GF-D8 (cell line): ENCODE data around the gene RPL3.

Source experiments
- DNase-seq: peaks from one replicate; lab custom pipeline; 2025; lab: John Stamatoyannopoulos, UW

Gene RPL3

GRCh38 chr22:39317084-39317774 lies 2.2 kb downstream of the RPL3 start:
- peak; percentile 35 for DNase-seq

DNA sequence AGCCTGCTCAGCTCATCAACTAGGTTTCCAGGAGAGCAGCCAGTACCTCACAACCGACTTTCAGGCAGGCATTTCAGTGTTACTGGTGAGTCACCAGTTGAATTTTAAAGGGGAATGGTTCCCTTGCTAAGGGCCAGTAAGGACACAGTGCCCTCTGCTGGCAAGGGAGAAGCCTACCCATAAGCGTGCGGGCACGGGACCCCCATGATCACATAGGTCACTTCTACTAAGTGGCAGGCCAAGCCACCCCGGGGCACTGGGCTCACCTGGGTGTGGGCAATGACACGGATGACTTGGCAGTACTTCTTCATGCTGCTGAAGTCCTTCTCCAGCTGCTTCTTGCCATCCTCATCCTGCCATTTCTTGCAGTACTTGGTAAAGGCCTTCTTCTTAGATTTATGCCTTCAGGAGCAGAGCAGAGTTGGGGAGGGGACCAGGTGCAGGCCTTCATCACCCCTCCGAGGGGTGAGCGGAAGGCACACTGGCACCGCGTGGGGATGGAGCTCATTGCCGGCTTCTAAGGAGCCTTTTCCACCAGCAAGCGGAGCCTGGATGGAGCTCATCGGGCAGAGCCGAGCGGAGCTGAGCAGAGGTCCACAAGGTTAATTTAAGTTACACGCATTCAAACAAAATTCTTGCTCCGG lies 2.9 kb downstream of the RPL3 start:
- no peak for DNase-seq

- DNase-seq = no peak
Measured at GRCh38 chr22:39315389-39315788, 4.0 kb downstream of the RPL3 start.

DNA sequence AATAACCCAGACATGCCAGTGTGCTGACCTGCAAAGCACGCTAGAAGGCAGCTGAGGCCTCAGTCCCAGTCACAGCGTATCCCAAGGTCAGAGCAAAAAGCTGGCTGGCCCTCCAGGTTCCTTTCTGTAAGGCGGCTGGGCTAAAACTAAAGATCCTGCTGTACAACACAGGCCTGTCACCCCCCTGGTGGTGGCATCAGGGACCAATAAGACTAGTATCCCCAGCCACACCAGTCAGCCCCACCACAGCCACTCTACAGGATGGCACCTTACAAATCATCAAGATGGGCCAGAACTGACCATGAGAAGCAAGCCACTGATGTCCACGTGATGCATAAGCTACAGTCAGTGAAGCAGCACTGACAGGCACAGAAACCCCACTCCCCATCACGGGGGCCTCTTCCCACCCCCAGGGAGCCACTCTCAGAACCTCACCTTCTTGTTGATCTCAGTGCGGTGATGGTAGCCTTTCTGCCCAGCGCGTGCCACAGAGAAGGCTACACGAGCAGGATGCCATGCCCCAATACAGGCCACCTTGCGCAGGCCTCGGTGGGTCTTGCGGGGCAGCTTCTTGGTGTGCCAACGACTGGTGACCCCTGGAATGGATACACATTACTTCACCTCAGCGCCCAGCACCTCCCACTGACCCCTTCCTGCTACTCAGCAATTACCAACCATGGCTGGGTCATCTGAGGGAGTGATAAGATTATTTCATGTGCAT lies 5.0 kb downstream of the RPL3 start:
- DNase-seq = no peak

DNA sequence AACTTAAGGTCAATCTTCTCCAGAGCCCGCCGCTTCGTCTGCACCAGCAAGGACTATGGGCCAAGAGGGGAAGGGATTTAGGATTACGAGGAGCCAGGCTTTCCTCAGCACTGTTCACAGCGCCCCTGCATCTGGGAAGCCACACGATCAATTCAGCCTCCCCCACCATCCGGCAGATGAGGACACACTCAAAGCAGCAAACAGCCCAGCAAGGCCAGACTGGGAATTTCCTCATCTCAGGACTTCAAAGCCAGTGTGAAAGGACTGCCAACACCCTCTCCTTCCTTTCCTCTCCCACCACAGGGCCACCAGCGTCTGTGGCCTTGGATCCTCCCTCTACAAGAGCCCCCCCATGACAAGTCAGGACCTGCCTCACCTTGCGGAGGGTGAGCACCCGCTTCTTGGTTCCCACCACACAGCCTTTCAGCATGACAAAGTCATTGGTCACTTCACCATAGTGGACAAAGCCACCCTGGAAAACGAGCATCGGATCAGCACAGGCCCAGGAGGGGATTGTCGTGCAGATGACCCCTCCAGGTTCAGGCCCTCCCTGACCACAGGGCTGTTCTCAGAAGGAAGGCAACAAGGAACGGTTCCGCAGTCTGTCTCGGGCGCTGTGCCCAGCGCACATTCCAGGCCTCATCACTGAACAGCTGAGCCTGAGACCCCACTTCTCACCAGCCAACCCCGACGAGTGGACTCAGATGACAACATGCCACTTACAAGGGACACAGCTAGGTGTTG lies 6.0 kb downstream of the RPL3 start:
- DNase-seq = no peak

GRCh38 chr22:39312410-39312809 lies 7.0 kb downstream of the RPL3 start:
- DNase-seq = no peak

DNA sequence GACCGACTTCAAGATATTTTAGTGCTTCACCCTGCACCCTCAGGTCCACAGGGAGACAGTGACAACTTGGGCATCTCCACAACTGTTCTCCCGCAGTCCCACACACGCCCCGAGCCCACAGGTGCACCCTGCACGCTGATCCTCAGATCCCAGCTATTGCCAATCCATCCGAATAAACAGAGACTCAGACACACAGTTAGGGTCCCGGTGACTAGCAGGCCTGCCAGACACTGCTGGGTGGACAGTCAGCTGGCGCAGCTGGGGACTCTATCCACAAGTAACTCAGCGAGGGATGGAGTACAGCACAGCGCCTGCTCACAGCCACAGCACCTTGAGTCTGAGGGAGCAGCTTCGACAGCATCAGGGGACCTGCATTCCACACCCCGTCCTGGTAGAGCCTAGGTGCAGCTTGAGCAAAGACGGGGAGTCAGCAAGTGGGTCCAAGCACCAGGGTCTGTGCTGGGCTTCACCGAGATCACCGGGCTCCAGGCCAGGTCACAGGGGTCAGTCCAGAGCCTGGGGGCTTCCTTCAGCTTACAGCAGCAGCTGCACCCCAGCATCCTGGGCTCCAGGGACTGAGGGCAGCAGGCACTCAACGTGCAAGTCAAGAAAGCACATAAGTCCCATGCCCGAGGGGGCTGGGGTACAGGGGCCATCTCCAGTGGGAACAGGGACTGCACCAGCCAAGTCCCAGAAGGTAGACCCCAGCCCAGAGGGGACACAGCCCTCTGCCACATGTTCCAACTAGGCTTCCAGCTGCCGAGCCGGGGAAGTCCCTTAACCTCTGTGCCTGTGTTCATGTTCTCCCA lies 7.6 kb downstream of the RPL3 start:
- no peak for DNase-seq

DNA sequence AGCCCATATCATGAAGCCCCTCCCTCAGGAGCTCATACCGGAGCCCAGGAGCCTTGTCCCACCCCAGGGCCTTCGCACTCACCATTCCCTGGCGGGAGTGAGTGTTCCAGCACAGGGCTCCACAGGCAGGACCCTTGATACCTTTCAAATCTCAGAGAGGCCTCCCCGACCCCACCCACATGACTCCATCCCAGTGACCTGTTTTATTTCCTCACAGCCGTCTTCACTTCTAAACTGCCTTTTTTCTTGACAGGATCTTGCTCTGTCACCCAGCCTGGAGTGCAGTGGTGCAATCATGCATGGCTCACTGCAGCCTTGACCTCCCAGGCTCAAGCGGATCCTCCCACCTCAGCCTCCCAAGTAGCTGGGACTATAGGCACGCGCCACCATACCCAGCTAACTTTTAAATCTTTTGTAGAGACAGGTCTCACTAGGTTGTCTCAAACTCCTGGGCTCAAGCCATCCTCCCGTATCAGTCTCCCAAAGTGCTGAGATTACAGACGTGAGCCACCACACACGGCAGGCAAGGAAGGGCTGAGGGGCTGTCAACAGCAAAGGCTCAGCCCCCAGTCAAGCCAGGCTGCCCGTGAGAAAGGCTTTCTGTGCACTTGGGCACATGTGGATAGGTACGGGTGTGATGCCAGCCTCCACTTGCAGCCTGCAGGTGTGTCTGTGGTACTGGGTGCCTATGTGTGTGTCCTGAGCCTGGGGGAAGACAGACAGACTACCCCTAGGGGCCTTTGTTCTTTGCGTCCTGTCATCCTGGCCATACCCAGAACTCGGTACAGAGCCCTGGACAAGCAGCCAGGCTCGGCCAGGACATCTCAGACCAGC lies 9.3 kb downstream of the RPL3 start:
- no peak for DNase-seq

DNA sequence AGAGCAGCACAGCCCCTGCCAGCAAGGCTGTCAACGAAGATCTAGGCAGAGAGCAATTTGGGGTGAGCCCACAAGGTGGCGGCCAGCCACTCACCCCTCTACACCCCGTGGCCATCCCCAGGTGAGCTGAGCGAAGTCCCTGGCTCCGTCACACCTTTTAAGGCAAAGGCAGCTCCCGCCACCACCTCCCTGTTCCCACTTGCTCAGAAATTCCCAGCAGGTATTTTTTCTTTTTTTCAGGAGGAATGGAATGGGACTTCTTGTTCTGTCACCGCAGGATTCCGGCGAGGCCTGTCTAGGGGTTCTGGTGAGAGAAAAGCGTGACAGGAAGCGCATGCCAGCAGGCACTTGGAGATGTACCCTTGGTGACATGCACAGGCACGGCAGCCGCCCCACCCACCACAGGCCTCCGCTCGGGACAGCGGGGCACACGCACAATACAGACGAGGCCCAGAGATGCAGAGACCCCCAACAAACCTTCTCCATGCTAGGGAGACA lies 10.0 kb downstream of the RPL3 start:
- DNase-seq = no peak

GRCh38 chr22:39308614-39309363 lies 10.6 kb downstream of the RPL3 start:
- DNase-seq = no peak

GRCh38 chr22:39306456-39307361 lies 12.7 kb downstream of the RPL3 start:
- no peak for DNase-seq

GRCh38 chr22:39303892-39304671 lies 15.3 kb downstream of the RPL3 start:
- no peak for DNase-seq

- DNase-seq = no peak
Measured at GRCh38 chr22:39303358-39303757, 16.1 kb downstream of the RPL3 start.

DNA sequence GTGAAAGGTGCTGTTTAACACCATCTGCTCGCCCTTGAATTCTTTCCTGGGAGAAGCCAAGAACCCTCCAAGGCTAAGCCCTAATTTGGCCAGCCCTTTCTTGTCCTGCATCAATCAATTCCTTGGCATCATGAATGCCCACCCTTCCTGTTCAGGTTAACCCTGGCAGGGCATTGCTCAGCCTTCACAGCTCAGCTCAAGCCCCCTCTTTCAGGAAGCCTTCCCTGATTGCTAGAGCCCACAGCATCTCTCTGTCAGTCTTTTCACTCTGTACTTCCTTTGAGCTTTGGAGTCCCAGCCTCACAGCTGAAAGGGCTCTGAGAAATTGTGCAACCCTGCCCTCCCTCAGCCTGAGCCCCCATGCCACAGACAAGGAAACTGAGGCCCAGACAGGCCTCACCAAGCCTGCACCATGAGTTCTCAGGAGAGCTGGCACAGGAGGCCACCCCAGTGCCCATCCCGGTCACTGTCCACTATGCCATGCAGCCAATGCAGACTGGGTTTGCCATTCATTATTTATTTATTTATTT lies 16.9 kb downstream of the RPL3 start:
- no peak for DNase-seq

DNA sequence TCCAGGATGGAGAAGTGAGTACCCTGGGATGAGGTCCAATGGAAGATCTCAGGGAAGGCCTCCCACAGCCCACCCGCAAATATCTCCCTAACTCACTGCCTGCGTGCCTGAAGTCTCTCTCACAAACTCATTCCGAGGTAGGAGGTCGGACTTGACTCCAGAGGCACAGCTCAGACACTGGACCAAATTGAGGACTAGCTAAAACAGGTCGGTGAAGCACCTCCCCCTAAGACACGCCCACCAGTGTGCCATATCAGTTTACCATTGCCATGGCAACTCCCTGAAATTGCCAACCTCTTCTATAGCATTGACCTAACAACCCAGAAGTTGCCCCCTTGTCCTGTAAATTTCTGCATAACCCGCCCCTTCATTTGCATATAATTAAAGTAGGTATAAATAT lies 17.5 kb downstream of the RPL3 start:
- DNase-seq = no peak

- no peak for DNase-seq
Measured at GRCh38 chr22:39301108-39301507, 18.3 kb downstream of the RPL3 start.

GRCh38 chr22:39300186-39300830 lies 19.1 kb downstream of the RPL3 start:
- no peak for DNase-seq
